ENCODE data around the gene RFPL3. TPM values are rescaled to one million over a fixed set of nuclear protein-coding genes. Genes with fewer than 3 reads are reported as not detected.

The RFPL3 gene
- total and polyA plus RNA-seq, 8 donors = 0.21 TPM; not detected in 7

DNA sequence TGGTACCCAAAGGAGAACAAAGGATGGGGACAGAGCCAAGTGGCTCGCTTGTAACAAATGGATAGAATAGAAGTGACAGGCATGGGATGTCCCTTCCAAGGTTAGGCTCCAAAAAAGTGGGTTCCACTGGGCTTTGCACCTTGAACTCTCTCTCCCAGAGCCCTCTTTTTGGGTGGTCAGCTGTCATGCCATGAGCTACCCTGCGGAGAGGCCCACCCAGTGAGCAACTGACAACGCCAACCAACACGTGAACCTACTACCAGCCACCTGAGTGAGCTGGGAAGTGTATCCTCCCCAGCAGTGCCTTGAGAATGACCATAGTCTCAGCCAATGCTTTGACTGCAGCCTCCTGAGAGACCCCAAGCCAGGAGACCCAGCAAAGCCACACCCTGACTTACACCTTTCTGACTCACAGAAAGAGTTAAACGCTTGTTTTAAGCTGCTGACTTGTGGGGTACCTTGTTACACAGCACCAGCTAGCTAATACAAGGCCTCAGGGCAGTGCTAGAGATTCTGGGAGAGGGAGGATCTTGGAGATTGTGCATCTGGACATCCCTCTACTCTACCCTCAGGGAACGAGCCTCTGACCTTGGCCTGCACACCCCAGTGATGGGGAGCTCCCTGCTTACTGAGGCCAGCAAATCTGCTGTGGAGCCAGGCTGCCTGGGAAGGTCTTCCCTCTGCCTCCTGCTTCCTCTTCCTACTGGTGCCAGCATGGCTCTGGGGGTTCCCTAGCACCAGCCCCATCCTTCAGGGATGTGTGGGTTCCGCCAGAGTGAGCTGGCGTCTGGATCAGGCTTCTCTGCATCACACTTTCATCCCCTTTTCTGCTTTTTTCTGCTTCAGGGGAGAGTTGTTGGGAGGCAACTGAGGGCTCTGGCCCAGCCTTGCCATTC lies 29.1 kb upstream of the RFPL3 start:
- Histone ChIP-seq H3K36me3 (no peaks in the 10 kb centered on the region), H3K27ac (no peak overlapping the region), H3K9me3 (no peaks in the 10 kb centered on the region), H3K27me3 (no peaks in the 10 kb centered on the region), H3K4me3 (no peak overlapping the region), H3K4me1 (no peaks in the 10 kb centered on the region)
- TF ChIP-seq, protein P1, sequence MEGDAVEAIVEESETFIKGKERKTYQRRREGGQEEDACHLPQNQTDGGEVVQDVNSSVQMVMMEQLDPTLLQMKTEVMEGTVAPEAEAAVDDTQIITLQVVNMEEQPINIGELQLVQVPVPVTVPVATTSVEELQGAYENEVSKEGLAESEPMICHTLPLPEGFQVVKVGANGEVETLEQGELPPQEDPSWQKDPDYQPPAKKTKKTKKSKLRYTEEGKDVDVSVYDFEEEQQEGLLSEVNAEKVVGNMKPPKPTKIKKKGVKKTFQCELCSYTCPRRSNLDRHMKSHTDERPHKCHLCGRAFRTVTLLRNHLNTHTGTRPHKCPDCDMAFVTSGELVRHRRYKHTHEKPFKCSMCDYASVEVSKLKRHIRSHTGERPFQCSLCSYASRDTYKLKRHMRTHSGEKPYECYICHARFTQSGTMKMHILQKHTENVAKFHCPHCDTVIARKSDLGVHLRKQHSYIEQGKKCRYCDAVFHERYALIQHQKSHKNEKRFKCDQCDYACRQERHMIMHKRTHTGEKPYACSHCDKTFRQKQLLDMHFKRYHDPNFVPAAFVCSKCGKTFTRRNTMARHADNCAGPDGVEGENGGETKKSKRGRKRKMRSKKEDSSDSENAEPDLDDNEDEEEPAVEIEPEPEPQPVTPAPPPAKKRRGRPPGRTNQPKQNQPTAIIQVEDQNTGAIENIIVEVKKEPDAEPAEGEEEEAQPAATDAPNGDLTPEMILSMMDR (IDR thresholded peaks at IDR 0.05) = no peak
- WGBS, 2 donors = 67 to 75% methylated on average over 8 of the region's 8 CpGs
- DNase-seq = no peak
- no peak for FAIRE-seq
- intact Hi-C loops (cut with DNase I) = no loop called here
- ATAC-seq = no peak

DNA sequence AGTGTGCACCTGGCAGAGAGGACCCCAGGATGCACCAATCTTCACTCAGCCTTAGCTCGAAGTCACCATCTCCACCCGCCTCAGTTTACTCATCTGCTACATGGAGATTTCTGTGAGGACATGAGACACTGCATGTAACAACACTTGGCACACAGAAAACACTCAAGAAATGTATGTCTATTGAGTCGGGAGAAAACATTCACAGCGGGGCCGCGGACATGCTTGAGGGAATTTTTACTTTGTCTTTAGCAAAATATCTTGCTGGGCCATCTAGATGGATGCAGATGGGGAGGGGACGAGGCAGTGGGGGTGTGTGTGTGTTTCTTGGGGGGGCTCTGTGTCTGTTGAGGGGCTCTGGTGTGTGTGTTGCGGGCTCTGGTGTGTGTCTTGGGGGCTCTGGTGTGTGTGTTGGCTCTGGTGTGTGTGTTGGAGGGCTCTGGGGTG lies 28.4 kb upstream of the RFPL3 start:
- DNase-seq (no peak), ATAC-seq (no peak), FAIRE-seq (no peak)
- Histone ChIP-seq H3K4me1 (no peaks in the 10 kb centered on the region), H3K27ac (no peak overlapping the region), H3K9me3 (no peaks in the 10 kb centered on the region), H3K36me3 (no peaks in the 10 kb centered on the region), H3K27me3 (no peaks in the 10 kb centered on the region), H3K4me3 (no peak overlapping the region)
- TF ChIP-seq, protein P1 (IDR thresholded peaks at IDR 0.05) = no peak
- intact Hi-C loops (cut with DNase I) = no loop called here
- WGBS, 2 donors = 85 to 89% methylated on average over 8 of the region's 8 CpGs

DNA sequence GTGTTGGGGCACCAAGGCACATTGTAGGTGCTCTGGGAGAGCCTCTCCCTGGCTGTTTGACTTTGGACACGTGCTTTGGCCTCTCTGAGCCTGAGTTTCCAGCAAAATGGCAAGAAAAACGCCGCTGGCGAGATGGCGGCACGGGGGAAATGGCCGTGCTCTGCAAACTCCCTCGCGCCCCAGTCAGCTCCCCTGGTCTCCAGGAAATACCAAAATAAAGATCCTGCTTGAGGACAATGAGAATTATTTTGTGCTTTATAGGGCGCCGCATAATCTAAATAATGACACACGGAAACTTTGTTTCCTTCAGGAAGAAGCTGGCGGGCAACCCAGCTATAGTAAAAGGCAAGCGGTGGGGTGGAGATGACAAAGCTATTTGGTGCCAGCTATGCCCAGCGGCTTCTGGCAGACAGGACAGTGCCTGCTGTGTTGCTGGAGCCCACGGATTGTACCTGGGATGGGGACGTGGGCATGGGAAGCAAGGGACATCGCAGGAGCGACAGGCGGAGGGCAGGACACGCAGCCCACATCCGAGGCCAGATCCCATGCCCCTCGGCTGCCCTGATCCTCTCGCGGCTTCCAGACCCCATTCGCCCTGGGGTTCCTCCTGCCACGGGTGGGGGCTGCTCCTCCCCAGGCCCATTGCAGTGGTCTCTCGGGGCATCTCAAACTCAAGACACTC lies 26.3 kb upstream of the RFPL3 start:
- H3K27me3 ChIP-seq = no peaks in the 10 kb centered on the region
- no peak overlapping the region for H3K27ac ChIP-seq
- no peak overlapping the region for H3K4me3 ChIP-seq
- no peaks in the 10 kb centered on the region for H3K9me3 ChIP-seq
- FAIRE-seq = no peak
- peak in 1 of 6 donors; percentile 7 for DNase-seq
- WGBS, 2 donors = 70 to 77% methylated on average over 28 of the region's 28 CpGs
- ATAC-seq = no peak
- no peaks in the 10 kb centered on the region for H3K36me3 ChIP-seq
- no peaks in the 10 kb centered on the region for H3K4me1 ChIP-seq
- TF ChIP-seq, protein P1 (IDR thresholded peaks at IDR 0.05) = no peak
- intact Hi-C loops (cut with DNase I) = no loop called here

DNA sequence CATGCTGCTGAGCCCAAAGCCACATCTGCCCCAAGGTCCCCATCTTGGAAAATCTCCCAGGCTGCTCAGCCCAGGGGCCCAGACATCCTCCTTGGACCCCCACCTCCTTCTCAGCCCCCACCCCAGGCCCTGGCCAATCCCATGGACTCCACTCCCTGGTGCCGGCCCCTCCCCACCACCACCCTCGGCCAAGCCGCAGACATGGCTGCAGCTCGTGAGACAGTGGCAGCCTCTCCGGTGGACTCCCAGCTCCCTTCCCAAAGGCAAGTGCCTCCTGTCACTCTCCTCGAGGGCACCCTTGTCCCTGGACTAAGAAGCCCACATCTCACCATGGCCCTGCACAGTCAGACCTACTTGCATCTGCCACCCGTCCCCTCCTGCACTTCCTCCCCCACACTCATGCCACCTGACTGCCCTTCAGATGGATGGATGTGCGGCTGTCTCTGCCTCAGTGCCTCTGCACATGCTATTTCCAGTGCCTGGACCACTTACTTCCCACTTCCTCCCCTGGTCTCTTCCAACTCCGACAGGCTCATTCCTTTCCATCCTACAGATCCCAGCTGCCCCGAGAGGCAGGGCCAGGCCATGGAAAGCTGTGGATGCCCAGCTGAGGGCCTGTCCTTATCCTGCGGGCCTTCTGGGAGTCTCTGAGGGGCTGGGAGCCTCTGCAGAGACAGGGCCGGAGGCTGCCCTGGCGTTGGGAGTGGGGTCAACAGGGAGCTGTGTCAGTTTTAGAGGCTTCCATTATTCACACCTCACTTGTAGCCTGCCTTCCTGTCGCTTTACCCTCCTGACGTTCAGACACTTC lies 25.5 kb upstream of the RFPL3 start:
- 48 to 62% methylated on average over 15 of the region's 15 CpGs for WGBS, 2 donors
- H3K9me3 ChIP-seq = no peaks in the 10 kb centered on the region
- no peak for ATAC-seq
- TF ChIP-seq, protein P1 (IDR thresholded peaks at IDR 0.05) = no peak
- peak in 1 of 6 donors; percentile 7 for DNase-seq
- no peak overlapping the region for H3K4me3 ChIP-seq
- H3K36me3 ChIP-seq = no peaks in the 10 kb centered on the region
- FAIRE-seq = no peak
- H3K4me1 ChIP-seq = no peaks in the 10 kb centered on the region
- intact Hi-C loops (cut with DNase I) = no loop called here
- H3K27me3 ChIP-seq = no peaks in the 10 kb centered on the region
- H3K27ac ChIP-seq = no peak overlapping the region
